DOHH2 (cell line): ENCODE results near the gene HS2ST1.

Experiments used
- H3F3A ChIP-seq: fragments of 200-600 bp; sonication (generic), shearing (Covaris generic); 2 replicates; pipeline ENCODE4 v1.6.0; 2016; ENCODE audit warnings: antibody characterized with exemption, mild to moderate bottlenecking; ENCODE audit not compliant: control insufficient read depth, insufficient read depth
- H3K27ac ChIP-seq: fragments of 200-600 bp; sonication (generic); 2 replicates; pipeline ENCODE4 v1.5.1; 2014; ENCODE audit warnings: low read depth, mild to moderate bottlenecking, low read length, moderate library complexity
- H3K27me3 ChIP-seq: fragments of 200-600 bp; sonication (generic); 2 replicates; pipeline ENCODE4 v1.6.1; 2014; ENCODE audit warnings: mild to moderate bottlenecking, low read length, mixed read lengths; ENCODE audit not compliant: control insufficient read depth
- H3K36me3 ChIP-seq: fragments of 200-600 bp; sonication (generic); 2 replicates; pipeline ENCODE4 v1.6.1; 2014; ENCODE audit warnings: mild to moderate bottlenecking, low read length, moderate library complexity, mixed read lengths; ENCODE audit not compliant: control insufficient read depth
- H3K4me1 ChIP-seq: fragments of 200-600 bp; sonication (generic); 2 replicates; pipeline ENCODE4 v1.6.1; 2014; ENCODE audit warnings: mild to moderate bottlenecking, low read length, mixed read lengths; ENCODE audit not compliant: control insufficient read depth
- H3K4me2 ChIP-seq: fragments of 200-600 bp; sonication (generic); 2 replicates; pipeline ENCODE4 v1.6.0; 2014; ENCODE audit warnings: mild to moderate bottlenecking, low read length, moderate library complexity
- H3K4me3 ChIP-seq: fragments of 200-600 bp; sonication (generic); 2 replicates; pipeline ENCODE4 v1.5.1; 2014; ENCODE audit warnings: mild to moderate bottlenecking, low read length, mixed read lengths
- H3K79me2 ChIP-seq: fragments of 200-600 bp; sonication (generic); 2 replicates; pipeline ENCODE4 v1.6.1; 2014; ENCODE audit warnings: mild to moderate bottlenecking, low read length, mixed read lengths; ENCODE audit not compliant: control insufficient read depth
- H3K9me2 ChIP-seq: fragments of 200-600 bp; sonication (generic); replicated peaks from 2 replicates; pipeline ENCODE4 v1.6.1; 2014; ENCODE audit warnings: mild to moderate bottlenecking, low read length, mixed read lengths; ENCODE audit not compliant: control insufficient read depth
- H3K9me3 ChIP-seq: fragments of 200-600 bp; sonication (generic); 2 replicates; pipeline ENCODE4 v1.6.1; 2014; ENCODE audit warnings: antibody characterized with exemption, low read length, mixed read lengths; ENCODE audit not compliant: control insufficient read depth, insufficient read depth
- H4K20me1 ChIP-seq: fragments of 200-600 bp; sonication (generic); 2 replicates; pipeline ENCODE4 v1.6.0; 2014; ENCODE audit warnings: low read depth, mild to moderate bottlenecking, antibody characterized with exemption, low read length, moderate library complexity; ENCODE audit not compliant: control insufficient read depth, insufficient read depth
- EZH2phosphoT487 ChIP-seq: fragments of 200-600 bp; sonication (generic); IDR thresholded peaks from 2 replicates; pipeline ENCODE4 v1.6.1; 2017; ENCODE audit warnings: borderline replicate concordance, mild to moderate bottlenecking, antibody characterized with exemption, low read length, moderate library complexity, mixed read lengths
- TF ChIP-seq, protein P1 (sequence below): fragments of 200-600 bp; sonication (generic); IDR thresholded peaks from one replicate; pipeline ENCODE4 v1.5.1; 2014; ENCODE audit warnings: antibody characterized with exemption, mild to moderate bottlenecking, low read depth, low read length; ENCODE audit not compliant: poor library complexity, severe bottlenecking

Gene HS2ST1

DNA sequence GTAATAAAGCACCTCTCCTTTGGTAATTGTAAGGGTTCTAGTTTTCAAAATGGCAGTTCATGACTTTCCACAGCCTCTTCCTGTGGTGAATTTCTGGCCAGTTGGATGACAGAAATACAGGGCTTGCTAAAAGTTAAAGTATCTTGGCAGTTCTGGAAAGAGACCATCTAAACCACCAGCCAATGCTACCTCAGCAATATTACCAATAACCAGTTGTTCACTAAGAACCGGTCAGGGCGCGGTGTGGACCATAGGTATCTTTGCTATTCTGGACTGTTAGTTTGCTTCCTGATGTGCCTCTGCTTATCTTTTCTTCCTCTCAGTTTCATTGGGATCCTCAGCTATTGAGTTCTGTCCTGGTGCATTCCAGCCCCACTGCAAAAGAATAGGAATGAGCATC, 124.7 kb downstream of the HS2ST1 start:
- Histone ChIP-seq H3K79me2 (peaks cover 97% of the 10 kb centered on the region), H3K4me2 (0 out of 2 replicates have a peak overlapping the region, but pooled peaks have one; percentile 4), H3K9me2 (no peaks in the 10 kb centered on the region), H3K27ac (no peak overlapping the region), H3K36me3 (no peaks in the 10 kb centered on the region; the same call in 1 of the 2 replicates), H3K27me3 (no peaks in the 10 kb centered on the region), H3K4me1 (peaks cover 89% of the 10 kb centered on the region), H3F3A (peaks cover 5% of the 10 kb centered on the region), H4K20me1 (no peaks in the 10 kb centered on the region), H3K9me3 (no peaks in the 10 kb centered on the region), H3K4me3 (no peak overlapping the region)
- TF ChIP-seq EZH2phosphoT487, result no peak
- TF ChIP-seq, protein P1, sequence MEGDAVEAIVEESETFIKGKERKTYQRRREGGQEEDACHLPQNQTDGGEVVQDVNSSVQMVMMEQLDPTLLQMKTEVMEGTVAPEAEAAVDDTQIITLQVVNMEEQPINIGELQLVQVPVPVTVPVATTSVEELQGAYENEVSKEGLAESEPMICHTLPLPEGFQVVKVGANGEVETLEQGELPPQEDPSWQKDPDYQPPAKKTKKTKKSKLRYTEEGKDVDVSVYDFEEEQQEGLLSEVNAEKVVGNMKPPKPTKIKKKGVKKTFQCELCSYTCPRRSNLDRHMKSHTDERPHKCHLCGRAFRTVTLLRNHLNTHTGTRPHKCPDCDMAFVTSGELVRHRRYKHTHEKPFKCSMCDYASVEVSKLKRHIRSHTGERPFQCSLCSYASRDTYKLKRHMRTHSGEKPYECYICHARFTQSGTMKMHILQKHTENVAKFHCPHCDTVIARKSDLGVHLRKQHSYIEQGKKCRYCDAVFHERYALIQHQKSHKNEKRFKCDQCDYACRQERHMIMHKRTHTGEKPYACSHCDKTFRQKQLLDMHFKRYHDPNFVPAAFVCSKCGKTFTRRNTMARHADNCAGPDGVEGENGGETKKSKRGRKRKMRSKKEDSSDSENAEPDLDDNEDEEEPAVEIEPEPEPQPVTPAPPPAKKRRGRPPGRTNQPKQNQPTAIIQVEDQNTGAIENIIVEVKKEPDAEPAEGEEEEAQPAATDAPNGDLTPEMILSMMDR, result no peak

DNA sequence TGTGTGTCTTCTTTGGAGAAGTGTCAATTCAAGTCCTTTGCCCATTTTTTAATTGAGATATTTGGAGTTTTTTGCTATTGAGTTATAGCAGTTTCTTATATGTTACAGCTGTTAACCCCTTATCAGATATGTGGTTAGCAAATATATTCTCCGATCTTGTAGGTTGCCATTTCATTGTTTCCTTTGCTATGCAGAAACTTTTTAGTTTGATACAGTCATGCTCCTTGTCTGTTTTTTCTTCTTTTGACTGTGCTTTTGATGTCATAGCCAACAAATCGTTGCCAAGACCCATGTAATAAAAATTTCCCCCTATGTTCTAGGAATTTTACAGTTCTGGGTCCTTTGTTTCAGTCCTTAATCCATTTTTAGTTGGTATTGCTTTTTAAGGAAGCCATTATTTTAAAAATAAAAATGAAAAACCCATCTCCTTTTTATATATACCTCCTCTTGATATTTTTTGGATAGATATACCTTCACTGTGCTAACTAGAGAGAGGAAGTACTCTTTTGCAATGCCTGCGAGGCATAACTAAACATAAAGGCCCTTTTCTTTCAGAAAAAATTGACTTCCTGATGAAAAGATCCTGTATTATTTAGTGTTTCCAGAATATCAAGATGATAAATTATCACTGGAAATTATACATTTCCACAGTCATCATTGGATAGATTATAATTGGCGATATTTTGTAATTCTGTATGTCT, 127.8 kb downstream of the HS2ST1 start:
- peak overlapping the region; percentile 68 for H3K4me2 ChIP-seq
- H3K27ac ChIP-seq, result peak overlapping the region; percentile 69
- peaks cover 5% of the 10 kb centered on the region; the same call in 1 of the 2 replicates for H3K9me3 ChIP-seq
- no peaks in the 10 kb centered on the region for H4K20me1 ChIP-seq
- H3K36me3 ChIP-seq, result peaks cover 21% of the 10 kb centered on the region
- no peaks in the 10 kb centered on the region for H3K9me2 ChIP-seq
- H3K27me3 ChIP-seq, result no peaks in the 10 kb centered on the region
- peaks cover 5% of the 10 kb centered on the region for H3F3A ChIP-seq
- peak overlapping the region; percentile 38 for H3K4me3 ChIP-seq
- TF ChIP-seq EZH2phosphoT487, result no peak
- TF ChIP-seq, protein P1, result no peak
- H3K79me2 ChIP-seq, result peaks cover 97% of the 10 kb centered on the region
- peaks cover 88% of the 10 kb centered on the region for H3K4me1 ChIP-seq

DNA sequence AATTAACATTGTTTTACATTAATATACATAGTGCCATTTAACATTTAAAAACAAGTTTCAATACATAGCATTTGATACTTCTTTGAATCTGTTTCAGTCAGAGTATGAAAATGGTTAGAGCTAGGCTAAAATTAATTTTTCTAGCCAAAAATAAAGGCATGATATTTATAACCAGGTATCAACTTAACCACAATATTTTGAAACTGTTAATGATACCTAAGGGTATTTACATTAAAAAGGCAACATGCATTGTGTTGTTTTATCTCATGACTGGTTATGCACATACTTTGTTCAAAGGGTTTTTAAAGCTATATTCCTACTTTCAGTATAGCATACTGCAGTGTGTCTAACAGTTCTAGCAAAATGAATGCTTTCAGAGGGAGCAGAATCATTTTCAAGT, 130.0 kb downstream of the HS2ST1 start:
- peak overlapping the region; percentile 68 for H3K4me2 ChIP-seq

More for the DNA sequence above, 130.0 kb downstream of the HS2ST1 start:
- TF ChIP-seq, protein P1, result no peak
- TF ChIP-seq EZH2phosphoT487, result no peak
- Histone ChIP-seq H3K36me3 (peaks cover 38% of the 10 kb centered on the region), H3K27ac (peak overlapping the region; percentile 39), H3K27me3 (no peaks in the 10 kb centered on the region), H3F3A (peaks cover 16% of the 10 kb centered on the region), H3K9me3 (peaks cover 18% of the 10 kb centered on the region), H3K4me1 (peaks cover 82% of the 10 kb centered on the region), H4K20me1 (no peaks in the 10 kb centered on the region), H3K79me2 (peaks cover 99% of the 10 kb centered on the region), H3K9me2 (no peaks in the 10 kb centered on the region), H3K4me3 (peak overlapping the region; percentile 34)
